Measurements from ENCODE around the gene BPTF. TPM values are rescaled to one million over a fixed set of nuclear protein-coding genes. Genes with fewer than 3 reads are reported as not detected.

Gene BPTF
- polyA plus RNA-seq, 1 of the 3 experiments (the other 2 are of a cell fraction): 61.4 TPM

- Histone ChIP-seq H3K27ac (ENCODE audit: low read depth in 2 of 2, low read length in 1 of 2) (no peak overlapping the region), H3K4me3 (ENCODE audit: low read depth in 2 of 2, low read length in 1 of 2) (no peak overlapping the region), H2AFZ (ENCODE audit: low read depth) (no peak overlapping the region), H3K9ac (no peak overlapping the region), H3F3A (replicated peaks; ENCODE audit: insufficient read depth) (peaks cover 5% of the 10 kb centered on the region), H3K9me2 (no peaks in the 10 kb centered on the region), H3K4me1 (ENCODE audit: control insufficient read depth in 1 of 2, insufficient read depth in 2 of 2, low read depth in 1 of 2, low read length in 1 of 2) (no peaks in the 10 kb centered on the region), H3K36me3 (replicated peaks in 1 of 2; ENCODE audit: control insufficient read depth in 1 of 2, insufficient read depth in 2 of 2, low read length in 1 of 2) (peaks cover 20 to 46% of the 10 kb centered on the region in 2 experiments), H3K79me2 (ENCODE audit: insufficient read depth) (no peaks in the 10 kb centered on the region), H3K9me3 (no peaks in the 10 kb centered on the region), H4K20me1 (ENCODE audit: insufficient read depth) (no peaks in the 10 kb centered on the region), H3K4me2 (no peak overlapping the region), H3K27me3 (ENCODE audit: insufficient read depth) (no peaks in the 10 kb centered on the region)
- WGBS (ENCODE audit: low lambda C conversion rate): 92% methylated on average over 9 of the region's 9 CpGs
- TF ChIP-seq EZH2phosphoT487 (IDR thresholded peaks at IDR 0.05; ENCODE audit: borderline replicate concordance, low read depth): no peak
- no peak for TF ChIP-seq RXRA (IDR thresholded peaks at IDR 0.05; ENCODE audit: borderline replicate concordance, low read depth)
- no peak for TF ChIP-seq CTCF (IDR thresholded peaks at IDR 0.05)
- TF ChIP-seq MEF2A (IDR thresholded peaks at IDR 0.05; ENCODE audit: borderline replicate concordance, low read depth): no peak
- no peak for TF ChIP-seq MAX (IDR thresholded peaks at IDR 0.05; ENCODE audit: low read depth)
- no peak for TF ChIP-seq ELF1 (IDR thresholded peaks at IDR 0.05)
- TF ChIP-seq JUND (IDR thresholded peaks at IDR 0.05): no peak
- no peak for TF ChIP-seq SMC3 (IDR thresholded peaks at IDR 0.05; ENCODE audit: low read depth, low read length)
- TF ChIP-seq FOXM1 (IDR thresholded peaks at IDR 0.05; ENCODE audit: low read depth): no peak
- CTCF ChIA-PET: interaction anchor here (0.6 kb wide), 1 partner anchor 13 kb away, joined by 3 read pairs; no protein-coding TSS in a partner anchor
- POLR2A ChIA-PET: no interaction called here
- DNase-seq: no peak
These were observed 156.8 kb downstream of the BPTF start for GRCh38 chr17:67982034-67982640.

- WGBS (ENCODE audit: low lambda C conversion rate): 90% methylated on average over 8 of the region's 8 CpGs
- Histone ChIP-seq H3K4me3 (ENCODE audit: low read depth in 2 of 2, low read length in 1 of 2) (no peak overlapping the region), H3K9me2 (no peaks in the 10 kb centered on the region), H3K9me3 (no peaks in the 10 kb centered on the region), H3F3A (replicated peaks; ENCODE audit: insufficient read depth) (peaks cover 5% of the 10 kb centered on the region), H3K4me2 (no peak overlapping the region), H3K4me1 (ENCODE audit: control insufficient read depth in 1 of 2, insufficient read depth in 2 of 2, low read depth in 1 of 2, low read length in 1 of 2) (no peaks in the 10 kb centered on the region), H3K27me3 (ENCODE audit: insufficient read depth) (no peaks in the 10 kb centered on the region), H3K9ac (no peak overlapping the region), H3K36me3 (replicated peaks in 1 of 2; ENCODE audit: control insufficient read depth in 1 of 2, insufficient read depth in 2 of 2, low read length in 1 of 2) (peaks cover 20 to 43% of the 10 kb centered on the region in 2 experiments), H3K27ac (ENCODE audit: low read depth in 2 of 2, low read length in 1 of 2) (no peak overlapping the region), H2AFZ (ENCODE audit: low read depth) (no peak overlapping the region), H4K20me1 (ENCODE audit: insufficient read depth) (no peaks in the 10 kb centered on the region), H3K79me2 (ENCODE audit: insufficient read depth) (no peaks in the 10 kb centered on the region)
- CTCF ChIA-PET: no interaction called here
- DNase-seq: no peak
- POLR2A ChIA-PET: no interaction called here
- TF ChIP-seq GATA2 (CRISPR knock-in tag; IDR thresholded peaks at IDR 0.05) (no peak), ELF1 (IDR thresholded peaks at IDR 0.05) (no peak), FOSL2 (IDR thresholded peaks at IDR 0.05; ENCODE audit: borderline replicate concordance, low read depth) (no peak), CHD2 (IDR thresholded peaks at IDR 0.05; ENCODE audit: low read length, partially characterized antibody) (no peak), USF2 (IDR thresholded peaks at IDR 0.05; ENCODE audit: borderline replicate concordance, low read depth, low read length) (no peak), SMC3 (IDR thresholded peaks at IDR 0.05; ENCODE audit: low read depth, low read length) (no peak), IRF3 (IDR thresholded peaks at IDR 0.05; ENCODE audit: low read depth, low read length) (no peak), PBX3 (IDR thresholded peaks at IDR 0.05) (no peak), USF1 (IDR thresholded peaks at IDR 0.05; ENCODE audit: borderline replicate concordance, low read depth) (no peak), FOXJ3 (CRISPR knock-in tag; IDR thresholded peaks at IDR 0.05) (no peak), ZBTB33 (IDR thresholded peaks at IDR 0.05; ENCODE audit: borderline replicate concordance, low read depth) (no peak)
These were observed 157.5 kb downstream of the BPTF start for GRCh38 chr17:67982686-67983382.

Data from SK-N-SH (cell line).